Activated CD8-positive, alpha-beta memory T cell treated with anti-CD3 and anti-CD28 coated beads for 1 hour (primary cell): Measurements from ENCODE around the gene SWT1.

Experiments
- DNase-seq, 2 donors: peaks; one replicate each; pipeline ENCODE4 v3.0.0-alpha.2; 2020; ENCODE audit warnings: low read depth in 1 of 2; ENCODE audit errors: extremely low read depth in 1 of 2

Gene SWT1

GRCh38 chr1:185284533-185285276 lies 127.7 kb downstream of the SWT1 start:
- DNase-seq = no peak

- no peak for DNase-seq
Measured at GRCh38 chr1:185287451-185287850, 130.5 kb downstream of the SWT1 start.

- no peak for DNase-seq
Measured at GRCh38 chr1:185288435-185288834, 131.5 kb downstream of the SWT1 start.

DNA sequence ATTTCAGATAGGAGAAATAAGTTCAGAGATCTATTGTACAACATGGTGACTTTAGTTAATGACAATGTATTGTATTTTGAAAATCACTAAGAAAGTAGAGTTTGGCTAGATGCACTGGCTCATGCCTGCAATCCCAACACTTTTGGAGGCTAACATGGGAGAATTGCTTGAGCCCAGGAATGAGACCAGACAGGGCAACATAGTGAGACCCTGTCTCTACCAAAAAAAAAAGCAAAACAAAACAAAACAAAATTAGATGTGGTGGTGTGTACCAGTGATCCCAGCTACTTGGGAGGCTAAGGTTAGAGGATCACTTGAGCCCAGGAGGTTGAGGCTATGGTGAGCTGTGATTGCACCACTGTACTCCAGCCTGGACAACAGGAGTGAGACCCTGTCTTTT lies 132.9 kb downstream of the SWT1 start:
- no peak for DNase-seq

DNA sequence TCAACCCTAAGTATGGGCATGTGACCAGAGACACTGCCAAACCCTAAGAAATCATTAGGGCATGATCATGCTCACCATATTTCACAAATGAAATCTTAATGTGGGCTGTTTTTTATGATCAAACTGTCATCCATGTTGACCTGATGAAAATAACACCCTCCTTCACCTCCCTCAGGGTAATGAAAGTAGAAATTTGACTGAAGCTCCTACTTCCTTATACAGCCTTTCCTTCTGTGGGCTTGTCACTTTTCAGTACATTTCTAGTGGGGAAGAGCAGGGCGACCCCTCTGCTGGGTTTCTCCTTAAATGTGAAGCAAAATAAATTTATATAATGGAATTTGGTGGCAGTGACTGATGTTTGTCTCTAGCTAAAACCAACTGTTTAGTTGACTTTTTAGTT lies 134.2 kb downstream of the SWT1 start:
- no peak for DNase-seq

DNA sequence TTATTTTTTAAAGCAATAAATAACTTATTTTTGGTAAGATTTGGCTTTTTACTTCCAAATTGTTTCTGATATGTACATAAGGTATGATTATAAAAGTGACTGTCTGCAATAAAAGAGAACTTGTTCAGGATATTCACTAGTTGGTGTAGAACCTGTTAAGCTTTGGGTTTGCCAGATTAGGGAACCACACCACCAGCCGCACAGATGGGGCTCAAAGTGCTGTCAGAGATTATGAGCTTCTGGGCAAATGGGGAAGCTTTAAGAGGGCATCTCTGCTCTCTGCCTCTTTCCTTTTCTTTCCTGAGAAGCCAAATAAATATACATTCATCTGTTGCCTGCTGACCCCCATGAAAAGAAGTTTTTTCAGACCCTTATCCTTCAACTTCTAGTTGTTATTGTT lies 134.7 kb downstream of the SWT1 start:
- DNase-seq = no peak

GRCh38 chr1:185292237-185292636 lies 135.3 kb downstream of the SWT1 start:
- no peak for DNase-seq

DNA sequence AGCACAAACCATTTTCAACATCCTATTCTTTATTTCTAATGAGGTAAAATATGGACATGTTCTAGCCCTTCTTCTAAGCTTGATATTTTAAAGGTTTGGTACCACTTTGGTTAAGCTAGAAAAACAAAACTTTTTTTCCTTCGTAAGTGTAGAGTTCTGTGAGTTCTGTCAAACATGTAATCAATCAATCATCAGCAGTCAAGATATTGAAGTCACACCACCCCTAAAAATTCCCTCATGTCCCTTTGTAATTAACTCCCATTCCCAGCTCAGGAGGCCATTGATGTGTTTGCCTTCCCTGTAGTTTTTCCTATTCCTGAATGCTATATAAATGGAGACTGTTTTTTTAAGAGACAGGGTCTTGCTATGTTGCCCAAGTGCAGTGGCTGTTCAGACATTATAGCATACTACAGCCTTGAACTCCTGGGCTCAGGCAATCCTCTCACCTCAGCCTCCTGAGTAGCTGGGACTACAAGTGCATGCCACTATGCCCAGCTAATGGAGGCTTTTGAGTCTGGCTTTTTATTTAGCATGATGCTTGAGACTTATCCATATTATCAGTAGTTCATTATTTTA lies 137.1 kb downstream of the SWT1 start:
- no peak for DNase-seq

DNA sequence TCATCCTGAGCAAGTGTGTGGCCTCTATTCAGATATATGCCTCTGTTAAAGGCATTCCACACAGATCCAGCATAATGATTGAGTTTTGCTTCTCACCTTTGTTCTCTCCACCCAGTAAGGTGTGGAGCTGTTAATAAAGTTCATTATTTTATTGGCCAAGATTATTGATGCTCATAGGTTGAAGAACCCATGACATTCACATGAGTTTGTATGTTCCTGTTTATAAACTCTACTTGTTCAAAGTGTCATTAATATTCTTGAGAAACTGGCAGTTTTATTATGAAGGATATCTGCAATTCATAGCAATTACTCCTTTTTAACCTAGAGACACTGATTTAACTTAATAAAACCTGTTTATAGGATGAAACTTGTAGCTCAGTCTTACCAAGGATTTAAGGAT lies 138.1 kb downstream of the SWT1 start:
- no peak for DNase-seq

- no peak for DNase-seq
Measured at GRCh38 chr1:185297982-185298381, 141.0 kb downstream of the SWT1 start.

DNA sequence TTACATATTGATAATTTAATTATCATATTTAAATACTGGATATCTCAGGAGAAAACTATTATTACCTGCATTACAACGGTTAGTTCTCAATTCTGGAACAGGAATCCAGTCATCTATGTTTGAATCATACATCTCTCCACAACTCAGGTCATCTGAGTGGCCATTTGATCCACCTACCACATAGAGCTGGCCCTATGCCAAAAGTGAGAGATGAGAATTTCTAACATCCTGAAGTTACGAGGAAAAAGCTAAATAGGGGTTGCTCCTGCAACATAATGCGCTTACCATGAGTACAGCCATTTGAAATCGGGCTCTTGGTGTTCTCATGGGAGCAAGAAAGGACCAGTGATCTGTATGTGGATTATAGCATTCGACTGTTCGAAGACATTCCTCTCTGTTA lies 143.2 kb downstream of the SWT1 start:
- no peak for DNase-seq

DNA sequence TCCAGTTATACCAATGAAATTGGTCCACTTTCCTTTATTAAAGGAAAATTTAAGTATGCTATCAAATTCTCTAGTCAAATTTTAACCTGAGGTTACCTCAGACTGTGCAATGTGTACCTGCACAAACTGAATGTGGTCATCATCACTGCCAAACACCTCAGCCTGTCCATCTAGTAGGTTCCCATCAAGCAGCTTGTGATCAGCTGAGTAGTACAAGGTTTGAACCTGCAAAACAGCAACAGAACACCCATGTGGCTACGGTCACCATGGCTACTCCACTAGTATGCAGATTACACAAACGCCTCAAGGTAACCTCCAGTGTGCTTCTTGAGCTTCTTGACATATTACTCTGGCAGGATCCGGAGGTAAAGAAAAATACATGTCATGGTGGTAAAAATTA lies 148.5 kb downstream of the SWT1 start:
- DNase-seq = no peak

DNA sequence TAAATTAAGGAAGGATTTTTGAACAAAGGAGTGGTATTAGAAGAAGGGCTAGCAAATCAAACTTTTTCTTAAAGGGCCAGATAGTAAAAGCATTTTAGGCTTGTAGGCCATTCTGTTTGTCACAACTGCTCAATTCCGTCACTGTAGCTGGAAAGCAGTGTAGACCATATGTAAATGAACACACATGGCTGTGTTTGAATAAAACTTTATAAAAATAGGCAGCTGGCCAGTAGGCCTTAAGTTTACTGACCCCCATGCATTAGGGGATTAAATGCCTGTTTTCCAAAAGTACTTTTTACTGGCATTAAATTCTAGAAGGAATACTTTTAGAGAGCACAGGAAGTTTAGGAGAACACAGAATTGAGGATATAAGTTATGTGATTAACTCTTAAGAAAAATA lies 151.2 kb downstream of the SWT1 start:
- no peak for DNase-seq

DNA sequence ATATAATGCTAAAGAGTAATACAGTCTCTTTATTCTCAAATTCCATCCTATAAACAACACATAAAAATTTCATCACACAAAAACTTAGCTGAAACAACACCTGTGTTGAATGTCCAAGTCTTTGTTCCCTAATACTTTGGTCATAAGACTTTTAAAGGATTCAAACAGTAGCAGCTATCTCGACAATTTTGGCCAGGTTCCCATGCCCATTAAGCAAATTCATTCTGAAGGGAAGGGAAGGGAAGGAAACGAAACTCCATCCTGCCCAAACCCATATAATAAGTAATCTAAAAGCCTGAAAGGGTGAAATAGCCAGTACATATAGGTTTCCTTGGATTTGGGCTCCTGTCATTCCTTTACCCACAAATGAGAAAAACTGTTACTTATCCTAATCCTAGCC lies 152.6 kb downstream of the SWT1 start:
- DNase-seq = no peak

GRCh38 chr1:185311589-185312225 lies 154.7 kb downstream of the SWT1 start:
- DNase-seq = no peak

DNA sequence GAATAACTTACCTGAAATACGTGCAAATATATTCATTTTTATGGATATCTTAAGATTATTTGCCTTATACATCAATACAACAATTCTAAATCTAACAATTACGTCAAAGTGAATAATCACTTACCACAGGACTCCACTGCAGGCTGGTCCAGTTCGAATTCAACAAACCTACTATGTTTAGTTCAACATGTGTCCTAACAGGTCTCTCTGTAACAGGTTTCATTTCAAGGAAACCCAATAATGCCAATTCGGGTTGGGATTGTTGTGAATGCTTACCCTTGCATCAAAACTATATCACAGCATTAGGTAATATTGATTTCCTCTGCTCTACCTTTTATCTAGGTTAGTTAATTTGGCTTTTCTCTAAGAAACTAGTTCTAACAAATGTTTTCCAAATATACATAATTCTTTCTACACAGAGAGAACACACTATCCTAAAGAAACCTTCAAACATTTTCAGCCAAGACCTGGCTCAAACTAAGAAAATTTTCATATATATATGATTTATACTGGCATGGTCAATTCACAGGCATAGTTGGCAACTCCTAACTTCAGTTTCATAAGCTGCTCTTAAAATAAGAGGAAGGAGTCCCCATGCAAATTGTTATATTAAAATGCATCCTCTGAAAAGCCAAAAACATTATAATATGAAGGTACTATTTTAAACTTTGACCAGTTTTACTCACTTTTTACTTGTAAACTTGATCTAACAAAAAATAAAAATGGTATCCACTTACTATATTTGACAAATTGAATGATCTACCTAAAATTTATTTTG lies 155.6 kb downstream of the SWT1 start:
- no peak for DNase-seq

DNA sequence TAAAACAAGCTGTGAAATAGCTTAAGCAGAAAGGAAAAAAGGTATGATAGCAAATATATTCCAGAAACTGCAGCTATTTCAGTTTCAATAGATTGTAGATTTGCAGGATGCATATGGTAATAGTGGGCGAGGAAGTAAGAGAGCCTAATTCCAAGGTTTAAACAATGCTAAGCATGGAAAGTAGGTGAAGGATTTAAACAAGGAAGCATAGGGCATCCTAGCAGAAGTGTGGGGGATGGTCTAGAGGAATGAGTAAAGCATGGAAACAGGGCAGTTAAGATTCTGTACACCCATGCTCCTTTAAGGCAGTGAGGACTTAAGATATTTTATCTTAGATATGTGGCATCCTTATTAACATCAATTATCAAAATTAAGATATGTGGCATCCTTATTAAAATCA lies 157.4 kb downstream of the SWT1 start:
- DNase-seq = no peak

DNA sequence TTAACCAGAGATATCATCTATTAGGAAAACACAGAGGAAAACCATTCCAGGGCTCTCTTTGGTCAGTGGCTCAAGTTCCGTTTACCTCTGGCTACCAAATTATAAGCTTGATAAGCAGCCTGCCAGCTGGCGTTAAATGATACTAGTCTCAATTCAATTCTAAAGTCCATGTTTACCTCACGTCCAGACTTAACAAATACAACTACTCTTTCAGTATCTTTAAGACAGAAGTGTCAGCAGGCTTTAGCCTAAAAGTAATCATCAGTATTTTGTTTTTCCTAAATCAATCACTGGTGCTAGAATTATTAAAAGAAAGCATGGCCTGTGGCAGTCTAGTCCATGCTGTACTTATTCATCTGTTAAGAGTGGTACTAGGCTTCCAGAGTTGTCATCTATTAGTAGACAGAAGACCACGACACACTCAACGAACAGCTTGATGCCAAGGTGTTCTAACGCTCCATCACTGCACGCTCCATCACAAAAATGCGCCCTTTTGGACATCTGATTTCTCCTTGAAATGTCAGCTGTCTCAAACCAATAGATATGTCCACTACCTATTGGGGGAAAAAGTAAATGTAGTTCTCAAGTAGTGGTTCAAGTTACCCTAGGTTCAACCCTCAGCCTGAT lies 158.6 kb downstream of the SWT1 start:
- DNase-seq = no peak

- DNase-seq = peak; percentile 75 to 78
Measured at GRCh38 chr1:185316163-185317033, 159.4 kb downstream of the SWT1 start.
